Thoracic aorta (tissue), 2 donors: ENCODE measurements around the gene SPATC1L. TPM values are rescaled to one million over a fixed set of nuclear protein-coding genes. Genes with fewer than 3 reads are reported as not detected.

Experiments
- ATAC-seq: fragments of 150-250 bp; one replicate; pipeline ENCODE4 v1.8.0; 2017; ENCODE audit warnings: low read depth; ENCODE audit not compliant: insufficient number of reproducible peaks, low FRiP score
- DNase-seq: peaks from one replicate; pipeline ENCODE4 v3.0.0-alpha.2; 2020; ENCODE audit warnings: low spot score
- H3K27ac ChIP-seq, 2 donors: fragments of 200-600 bp; sonication (generic); 1 replicate in 1 of 2; 2 replicates in 1 of 2; pipeline ENCODE4 v1.5.1; 2016; ENCODE audit warnings: mild to moderate bottlenecking in 2 of 2, moderate library complexity in 2 of 2
- H3K27me3 ChIP-seq: fragments of 200-600 bp; sonication (generic); replicated peaks from 2 replicates; pipeline ENCODE4 v1.6.0; 2016; ENCODE audit warnings: mild to moderate bottlenecking; ENCODE audit not compliant: insufficient read depth
- H3K36me3 ChIP-seq: fragments of 200-600 bp; sonication (generic); one replicate; pipeline ENCODE4 v1.5.1; 2016
- H3K4me1 ChIP-seq, 2 donors: fragments of 200-600 bp; sonication (generic); 1 replicate in 1 of 2; 2 replicates in 1 of 2; pipeline versions ENCODE4 v1.5.1 to v1.6.0; 2016; ENCODE audit warnings: low read depth in 2 of 2, mild to moderate bottlenecking in 1 of 2; ENCODE audit not compliant: control insufficient read depth in 1 of 2
- H3K4me3 ChIP-seq: fragments of 200-600 bp; sonication (generic); 2 replicates; pipeline ENCODE4 v1.5.1; 2016; ENCODE audit warnings: mild to moderate bottlenecking
- H3K9me3 ChIP-seq: fragments of 200-600 bp; sonication (generic); 2 replicates; pipeline ENCODE4 v1.5.1; 2016
- CTCF ChIP-seq: fragments of 200-600 bp; sonication (generic); IDR thresholded peaks from one replicate; pipeline ENCODE4 v1.5.1; 2019; ENCODE audit warnings: antibody characterized with exemption
- total RNA-seq, 2 donors: library from RNA; depleted of rRNA; stranded (reverse); fragments of >200 nt; gene quantifications; one replicate each; pipeline versions ENCODE4 v1.1.0 to v1.2.3, GENCODE V29; 2016

Gene SPATC1L
- total RNA-seq, 2 donors from 2014 or later = 3.2 to 7.9 TPM

GRCh38 chr21:46114963-46115362, 69.3 kb downstream of the SPATC1L start:
- Histone ChIP-seq H3K27ac (no peak overlapping the region), H3K9me3 (no peaks in the 10 kb centered on the region), H3K4me3 (no peak overlapping the region), H3K4me1 (peaks cover 9 to 14% of the 10 kb centered on the region in 2 donors), H3K27me3 (no peaks in the 10 kb centered on the region), H3K36me3 (peaks cover 91% of the 10 kb centered on the region)
- DNase-seq (peak; percentile 0), ATAC-seq (no peak)
- TF ChIP-seq CTCF = no peak

DNA sequence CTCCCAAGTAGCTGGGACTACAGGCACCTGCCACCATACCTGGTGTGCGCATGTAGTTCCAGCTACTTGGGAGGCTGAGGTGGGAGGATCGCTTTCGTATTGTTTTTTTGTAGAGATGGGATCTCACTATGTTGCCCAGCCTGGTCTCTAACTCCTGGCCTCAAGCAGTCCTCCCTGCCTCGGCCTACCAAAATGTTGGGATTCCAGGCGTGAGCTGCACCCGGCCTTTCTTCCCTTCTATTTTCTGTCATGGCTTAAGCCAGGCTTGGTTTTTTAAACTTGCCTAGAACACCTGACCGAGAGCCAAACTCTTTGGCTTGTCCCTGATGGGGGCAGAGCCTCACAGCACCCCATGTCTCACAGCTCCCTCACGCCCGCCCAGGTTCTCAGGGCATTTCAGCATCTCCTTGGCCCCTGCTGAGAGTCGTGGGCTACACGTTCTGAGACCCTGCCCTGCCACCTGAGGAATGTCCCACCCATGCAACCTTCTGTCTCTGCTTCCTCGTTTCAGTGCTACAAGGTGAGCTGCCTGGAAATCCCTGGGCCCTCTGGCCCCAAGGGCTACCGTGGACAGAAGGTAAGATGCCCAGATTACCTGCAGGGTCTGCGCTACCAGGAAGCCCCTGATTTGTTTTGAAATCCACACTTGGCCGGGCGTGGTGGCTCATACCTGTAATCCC, 70.6 kb downstream of the SPATC1L start:
- H3K27me3 ChIP-seq = no peaks in the 10 kb centered on the region

GRCh38 chr21:46112725-46113215, 71.5 kb downstream of the SPATC1L start:
- no peak for ATAC-seq
- peaks cover 74% of the 10 kb centered on the region for H3K36me3 ChIP-seq
- H3K27ac ChIP-seq = no peak overlapping the region
- H3K4me1 ChIP-seq = peaks cover 23 to 34% of the 10 kb centered on the region in 2 donors
- H3K9me3 ChIP-seq = peaks cover 4% of the 10 kb centered on the region
- peak; percentile 1 for DNase-seq
- H3K4me3 ChIP-seq = no peak overlapping the region
- TF ChIP-seq CTCF = no peak
- no peaks in the 10 kb centered on the region for H3K27me3 ChIP-seq

More for the DNA sequence above, 70.6 kb downstream of the SPATC1L start:
- no peak for TF ChIP-seq CTCF
- no peak overlapping the region for H3K4me3 ChIP-seq
- H3K36me3 ChIP-seq = peaks cover 77% of the 10 kb centered on the region
- H3K27ac ChIP-seq = no peak overlapping the region
- ATAC-seq = no peak
- H3K9me3 ChIP-seq = no peaks in the 10 kb centered on the region
- H3K4me1 ChIP-seq = peaks cover 22 to 28% of the 10 kb centered on the region in 2 donors
- DNase-seq = peak; percentile 1

GRCh38 chr21:46111857-46112724, 72.2 kb downstream of the SPATC1L start:
- Histone ChIP-seq H3K27me3 (no peaks in the 10 kb centered on the region), H3K4me1 (peaks cover 23 to 34% of the 10 kb centered on the region in 2 donors), H3K4me3 (no peak overlapping the region), H3K9me3 (peaks cover 4% of the 10 kb centered on the region), H3K36me3 (peaks cover 67% of the 10 kb centered on the region), H3K27ac (no peak overlapping the region)
- peak; percentile 1 for DNase-seq
- no peak for ATAC-seq
- TF ChIP-seq CTCF = no peak

DNA sequence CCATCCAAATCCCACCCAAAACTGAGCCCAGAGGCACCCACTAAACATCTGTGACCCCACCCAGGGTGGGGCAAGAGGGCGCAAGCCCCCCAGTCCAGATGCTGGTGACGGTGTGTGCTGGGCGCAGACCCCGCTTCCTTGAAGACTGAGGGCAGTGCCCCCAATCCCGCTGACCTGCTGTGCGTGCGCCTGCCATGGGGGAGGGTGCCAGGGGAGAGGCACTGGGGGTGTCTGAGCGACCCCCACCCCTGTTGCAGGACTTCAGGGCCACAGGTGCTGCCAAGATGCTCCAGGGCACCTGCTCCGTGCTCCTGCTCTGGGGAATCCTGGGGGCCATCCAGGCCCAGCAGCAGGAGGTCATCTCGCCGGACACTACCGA, 73.1 kb downstream of the SPATC1L start:
- H3K27ac ChIP-seq = peak overlapping the region; percentile 68 to 77
- H3K9me3 ChIP-seq = peaks cover 4% of the 10 kb centered on the region
- DNase-seq (no peak), ATAC-seq (no peak)
- no peaks in the 10 kb centered on the region for H3K27me3 ChIP-seq
- no peak overlapping the region for H3K4me3 ChIP-seq
- H3K36me3 ChIP-seq = peaks cover 58% of the 10 kb centered on the region
- no peak for TF ChIP-seq CTCF
- peaks cover 23 to 38% of the 10 kb centered on the region in 2 donors for H3K4me1 ChIP-seq
